HG03196 (cell line): ENCODE measurements around the gene ABCF1.
A peak's percentile ranks its signal among the peaks of the same experiment; 100 is the strongest.

Experiments
- ATAC-seq: cut with Tn5 transposase; IDR thresholded peaks from one replicate; pipeline ENCODE4 v1.9.1; 2021; ENCODE audit not compliant: unreplicated experiment

ABCF1 gene

DNA sequence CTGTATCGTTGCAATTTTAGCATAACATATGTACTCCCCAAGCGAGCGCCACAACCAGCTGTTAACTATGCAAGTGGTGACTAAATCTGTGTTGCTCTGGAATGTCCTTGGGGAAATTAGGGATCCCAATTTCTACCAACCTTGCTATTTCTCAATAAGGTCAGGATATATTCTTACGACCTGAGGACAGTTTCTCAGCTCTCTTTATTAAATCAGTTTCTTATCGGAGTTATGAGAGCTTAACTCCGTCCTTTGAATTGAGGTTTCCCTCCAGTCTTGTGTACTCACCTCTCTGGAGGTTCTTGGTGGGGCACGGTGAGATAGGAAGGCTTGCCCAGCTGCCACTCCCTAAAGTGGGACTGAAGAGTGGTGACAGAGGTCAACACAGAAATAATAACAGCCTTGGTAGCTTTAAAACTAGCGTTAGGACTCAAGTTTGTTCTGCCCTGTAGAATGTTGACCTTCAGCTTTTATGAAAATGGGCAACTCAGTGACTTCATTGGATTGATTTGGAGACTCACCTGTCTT is 47.1 kb downstream of the ABCF1 start:
- ATAC-seq: no peak

GRCh38 chr6:30619561-30619960 is 48.3 kb downstream of the ABCF1 start:
- ATAC-seq: no peak

- ATAC-seq: no peak
Observed at GRCh38 chr6:30625511-30625910, 54.3 kb downstream of the ABCF1 start.

GRCh38 chr6:30626484-30627366 is 55.5 kb downstream of the ABCF1 start, which contains the start of gene ATAT1:
TSS of gene ATAT1 (plus strand) at chr6:30626874.
- ATAC-seq: peak; percentile 81

- ATAC-seq: no peak
Observed at GRCh38 chr6:30635834-30636233, 64.6 kb downstream of the ABCF1 start.

DNA sequence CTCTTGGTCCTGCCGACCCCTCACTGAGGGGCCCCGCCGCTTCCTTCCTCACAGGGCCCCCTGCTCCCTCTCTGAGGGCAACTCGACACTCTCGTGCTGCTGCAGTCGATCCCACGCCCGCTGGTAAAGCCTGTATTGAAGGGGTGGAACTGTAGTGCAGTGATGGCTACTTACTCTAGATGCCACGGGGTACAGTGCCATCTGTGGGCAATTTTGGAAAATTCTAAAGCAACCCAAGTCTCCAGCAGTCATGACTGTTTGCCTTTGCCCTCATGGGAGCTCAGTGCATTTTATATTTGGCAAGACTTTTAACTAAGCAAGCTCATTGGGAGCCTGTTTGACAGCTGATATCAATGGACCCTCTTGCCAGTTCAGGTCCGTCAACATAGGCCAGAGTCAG is 69.2 kb downstream of the ABCF1 start:
- no peak for ATAC-seq

DNA sequence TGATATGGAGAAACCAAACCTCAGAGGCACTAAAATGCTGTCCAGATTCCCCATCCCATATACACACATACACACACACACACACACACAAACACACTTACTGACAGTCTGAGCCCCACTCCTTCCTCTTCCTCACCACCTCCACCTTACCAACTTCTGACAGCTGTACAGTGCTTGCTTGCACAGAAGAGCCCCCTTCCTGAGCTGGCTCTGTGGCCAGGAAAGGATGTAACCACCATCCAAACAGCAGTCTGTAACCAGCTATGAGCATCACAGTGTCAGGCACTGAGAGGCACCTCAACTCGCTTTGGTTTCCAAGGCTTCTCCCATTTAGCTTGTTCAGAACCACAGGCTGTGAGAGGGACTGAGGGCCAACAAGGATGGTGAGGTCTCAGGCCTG is 69.8 kb downstream of the ABCF1 start:
- ATAC-seq: no peak
